HG02938 (cell line): Measurements from ENCODE around the gene WDR35.
"Not testable (repeated sequence)": the region's sequence is repeated elsewhere in the genome, so short reads cannot be mapped to it uniquely, and the experiment has no call there.

Source experiments
- ATAC-seq: cut with Tn5 transposase; IDR thresholded peaks from one replicate; pipeline ENCODE4 v1.9.1; 2021; ENCODE audit warnings: mild to moderate bottlenecking, moderate library complexity; ENCODE audit not compliant: unreplicated experiment

WDR35 gene

GRCh38 chr2:19943189-19943588, 46.7 kb downstream of the WDR35 start:
- ATAC-seq: no peak

GRCh38 chr2:19942199-19942598, 47.7 kb downstream of the WDR35 start:
- no peak for ATAC-seq

- no peak for ATAC-seq
These were observed 52.9 kb downstream of the WDR35 start for GRCh38 chr2:19937004-19937403.

- ATAC-seq: no peak
These were observed 53.7 kb downstream of the WDR35 start for GRCh38 chr2:19936203-19936602.

GRCh38 chr2:19933351-19933981, 56.4 kb downstream of the WDR35 start:
- ATAC-seq: peak; percentile 49

- ATAC-seq: no peak
These were observed 57.0 kb downstream of the WDR35 start for GRCh38 chr2:19932928-19933327.

GRCh38 chr2:19929226-19929625, 60.7 kb downstream of the WDR35 start:
- ATAC-seq: no peak

GRCh38 chr2:19927816-19928215, 62.1 kb downstream of the WDR35 start:
- not testable (repeated sequence) for ATAC-seq

GRCh38 chr2:19924526-19924925, 65.4 kb downstream of the WDR35 start:
- not testable (repeated sequence) for ATAC-seq

GRCh38 chr2:19922188-19922587, 67.7 kb downstream of the WDR35 start:
- not testable (repeated sequence) for ATAC-seq

GRCh38 chr2:19916385-19916950, 73.4 kb downstream of the WDR35 start:
- no peak for ATAC-seq

GRCh38 chr2:19914266-19914975, 75.5 kb downstream of the WDR35 start:
- no peak for ATAC-seq

- ATAC-seq: no peak
These were observed 77.9 kb downstream of the WDR35 start for GRCh38 chr2:19911808-19912509.

GRCh38 chr2:19902216-19902740, 87.6 kb downstream of the WDR35 start:
- ATAC-seq: no peak

GRCh38 chr2:19901442-19902215, 88.3 kb downstream of the WDR35 start, which contains the start of gene TTC32:
Gene TTC32, minus strand, starts transcription at chr2:19901983. Its CDS starts 129 bp downstream, at chr2:19901854.
- peak; percentile 77 for ATAC-seq

- ATAC-seq: peak; percentile 8
These were observed 88.9 kb downstream of the WDR35 start for GRCh38 chr2:19900931-19901441.

- ATAC-seq: no peak
These were observed 89.6 kb downstream of the WDR35 start for GRCh38 chr2:19899985-19900930.

GRCh38 chr2:19898592-19899329, 91.1 kb downstream of the WDR35 start:
- no peak for ATAC-seq
